K562 (cell line): ENCODE measurements around the gene SPIB. TPM values are rescaled to one million over a fixed set of nuclear protein-coding genes. Genes with fewer than 3 reads are reported as not detected.

Experiments used
- ATAC-seq: fragments of 200-7000 bp; cut with Tn5 transposase; 3 replicates; pipeline ENCODE4 v1.9.1; 2020; ENCODE audit warnings: moderate library complexity
- BruUV-seq: library from RNA; stranded (reverse); fragments of 400-500 nt; replicated peaks from 2 replicates; lab custom pipeline; 2021; lab: Mats Ljungman, UMichigan
- CTCF ChIA-PET: fragments of 300-600 bp; formaldehyde crosslinking; extraction: SDS; loops from one replicate; lab custom pipeline; 2021; ENCODE audit warnings: low intra/inter-chr PET ratio; lab: Yijun Ruan, JAX
- POLR2A ChIA-PET: fragments of 300-600, 350-650 bp; sonication (Branson Sonifier 250); formaldehyde crosslinking; extraction: SDS; loops from one replicate; lab custom pipeline; 2021; ENCODE audit warnings: antibody characterized with exemption, inconsistent platforms; lab: Yijun Ruan, JAX
- DNase-seq, 4 experiments: peaks; one replicate each; pipeline versions ENCODE4 v3.0.0 to v3.0.0-alpha.2; 2011 to 2018; ENCODE audit warnings: low spot score in 3 of 4, mixed read lengths in 3 of 4; ENCODE audit errors: extremely low read depth in 1 of 4
- FAIRE-seq: peaks from 2 replicates; lab custom pipeline; 2011; peaks lifted over from hg19 to GRCh38; lab: Jason Lieb, UNC
- H2AFZ ChIP-seq: 2 replicates; pipeline ENCODE4 v1.6.0; 2011; ENCODE audit warnings: low read depth, low read length, control low read depth, inconsistent platforms
- H3K27ac ChIP-seq: fragments of 200-600 bp; 3 replicates; pipeline ENCODE4 v1.8.0; 2011; ENCODE audit warnings: low read depth, mild to moderate bottlenecking, control low read depth, inconsistent platforms, low read length, moderate library complexity, mixed read lengths; ENCODE audit errors: extremely low read depth
- H3K27me3 ChIP-seq, 2 experiments: fragments of 300-600 bp in 1 of 2; 2 replicates in 1 of 2; 3 replicates in 1 of 2; pipeline versions ENCODE4 v1.6.0 to v1.8.0; 2011; ENCODE audit warnings: inconsistent platforms in 2 of 2, low read length in 2 of 2, mild to moderate bottlenecking in 1 of 2, mixed read lengths in 1 of 2, moderate library complexity in 1 of 2; ENCODE audit not compliant: control insufficient read depth in 2 of 2, insufficient read depth in 2 of 2
- H3K36me3 ChIP-seq: fragments of 300-600 bp; 3 replicates; pipeline ENCODE4 v1.8.0; 2011; ENCODE audit warnings: mild to moderate bottlenecking, low read length, inconsistent platforms; ENCODE audit not compliant: control insufficient read depth, insufficient read depth
- H3K4me1 ChIP-seq, 2 experiments: fragments of 200-600 bp in 1 of 2; replicated peaks in 1 of 2; 2 replicates in 1 of 2; 3 replicates in 1 of 2; pipeline versions ENCODE4 v1.5.1 to v1.8.0; 2011; ENCODE audit warnings: inconsistent platforms in 2 of 2, low read length in 2 of 2, mild to moderate bottlenecking in 1 of 2, mixed read lengths in 1 of 2, moderate library complexity in 1 of 2; ENCODE audit not compliant: control insufficient read depth in 2 of 2, insufficient read depth in 2 of 2
- H3K4me2 ChIP-seq: 2 replicates; pipeline ENCODE4 v1.6.1; 2011; ENCODE audit warnings: low read length, control low read depth, inconsistent platforms, mixed read lengths; ENCODE audit not compliant: insufficient read depth
- H3K4me3 ChIP-seq: fragments of 200-600 bp; sonication (generic), shearing (Covaris generic); 2 replicates; pipeline ENCODE4 v1.5.1; 2016; ENCODE audit warnings: control low read depth, inconsistent platforms
- H3K79me2 ChIP-seq: fragments of 200-600 bp; 3 replicates; pipeline ENCODE4 v1.8.0; 2011; ENCODE audit warnings: low read length, inconsistent platforms; ENCODE audit not compliant: control insufficient read depth, insufficient read depth
- H3K9ac ChIP-seq, 2 experiments: 2 replicates each; pipeline versions ENCODE4 v1.6.0 to v1.6.1; 2011; ENCODE audit warnings: low read depth in 2 of 2, low read length in 2 of 2, control low read depth in 1 of 2, inconsistent platforms in 1 of 2, mild to moderate bottlenecking in 1 of 2, mixed read lengths in 1 of 2; ENCODE audit not compliant: insufficient read depth in 1 of 2
- H3K9me1 ChIP-seq: one replicate; pipeline ENCODE4 v1.6.0; 2011; ENCODE audit warnings: inconsistent platforms, mild to moderate bottlenecking, low read length, moderate library complexity; ENCODE audit not compliant: control insufficient read depth, insufficient read depth
- H3K9me3 ChIP-seq: replicated peaks from 2 replicates; pipeline ENCODE4 v1.5.1; 2011; ENCODE audit warnings: low read depth, low read length, inconsistent platforms; ENCODE audit not compliant: control insufficient read depth, insufficient read depth
- H4K20me1 ChIP-seq: replicated peaks from 2 replicates; pipeline ENCODE4 v1.6.1; 2011; ENCODE audit warnings: low read length, inconsistent platforms, mixed read lengths; ENCODE audit not compliant: control insufficient read depth, insufficient read depth
- CHCHD3 ChIP-seq: fragments of 250-450 bp; sonication (Bioruptor Pico); IDR thresholded peaks from 2 replicates; pipeline ENCODE4 v2.1.2; 2022; ENCODE audit warnings: mild to moderate bottlenecking
- FOSL1 ChIP-seq: fragments of 200-800 bp; sonication (Bioruptor generic); conservative IDR thresholded peaks from 2 replicates; pipeline ENCODE4 v1.6.1; 2016; ENCODE audit warnings: missing genetic modification characterization, missing compliant biosample characterization
- GATAD2B ChIP-seq: fragments of 450-650 bp; IDR thresholded peaks from 2 replicates; pipeline ENCODE4 v1.6.1; 2017; ENCODE audit warnings: mild to moderate bottlenecking, borderline replicate concordance
- NCOA2 ChIP-seq, 2 experiments: fragments of 450-650 bp; IDR thresholded peaks; 2 replicates each; pipeline ENCODE4 v1.6.1; 2018; ENCODE audit warnings: mild to moderate bottlenecking in 2 of 2, moderate library complexity in 1 of 2; ENCODE audit not compliant: partially characterized antibody in 2 of 2
- PREB ChIP-seq: sonication (generic); formaldehyde crosslinking; IDR thresholded peaks from 2 replicates; pipeline ENCODE4 v1.8.1; 2023; ENCODE audit warnings: mild to moderate bottlenecking, missing genetic modification reagents
- RBBP5 ChIP-seq: fragments of 200-600 bp; sonication (generic); IDR thresholded peaks from 2 replicates; pipeline ENCODE4 v1.6.1; 2012; ENCODE audit warnings: borderline replicate concordance, mild to moderate bottlenecking, low read length, control low read depth, inconsistent platforms; ENCODE audit not compliant: insufficient read depth, poor library complexity, severe bottlenecking
- RUNX1 ChIP-seq: sonication (generic); IDR thresholded peaks from 2 replicates; pipeline ENCODE4 v1.6.1; 2016; ENCODE audit warnings: antibody characterized with exemption, low read depth
- WGBS: fragments of 100-300 bp; shearing (Covaris generic); methylation state at CpG from one replicate; pipeline ENCODE4 v1.1.6; 2016; ENCODE audit warnings: low coverage, mixed read lengths; ENCODE audit not compliant: insufficient coverage; ENCODE audit errors: missing lambda C conversion rate; 5-methylcytosine and 5-hydroxymethylcytosine counted together
- in situ Hi-C: fragments of 300-500 bp; cut with MboI; formaldehyde crosslinking; loops from 4 replicates; pipeline ENCODE4 v1.15.0; 2018; ENCODE audit warnings: inconsistent platforms, mixed read lengths
- intact Hi-C: fragments of 100-400 bp; cut with micrococcal nuclease; formaldehyde crosslinking; loops from 2 replicates; pipeline ENCODE4 v1.14.2; 2022
- polyA plus RNA-seq, 8 experiments: library from polyadenylated mRNA; depleted of rRNA in 4 of 8; stranded (reverse) in 5 of 8; unstranded in 3 of 8; fragments of >200 nt; fragmentation: Nextera tagmentation in 2 of 8; fragmentation: Illumina TruSeq in 1 of 8; extraction: Ambion mirVana in 2 of 8; extraction: Trizol in 1 of 8; gene quantifications; 2 replicates each; pipeline versions ENCODE4 v1.2.1 to v1.2.3, GENCODE V29; 2011 to 2014; ENCODE audit warnings: inconsistent platforms in 1 of 8, missing spikeins in 1 of 8
- total RNA-seq, 7 experiments: library from RNA; depleted of rRNA in 6 of 7; stranded (reverse); fragments of >200 nt in 6 of 7; fragmentation: Illumina TruSeq in 2 of 7; extraction: Trizol in 2 of 7; gene quantifications; 2 replicates each; pipeline versions ENCODE4 v1.2.1 to v1.2.3, GENCODE V29; 2011 to 2021; ENCODE audit warnings: low replicate concordance in 1 of 7
- TF ChIP-seq, protein P1 (sequence below), 3 experiments: fragments of 200-800 bp in 1 of 3; sonication (Bioruptor generic) in 1 of 3; sonication (generic) in 1 of 3; formaldehyde crosslinking in 1 of 3; IDR thresholded peaks; 2 replicates each; pipeline versions ENCODE4 v1.6.1 to v1.8.0; 2016 to 2022; ENCODE audit warnings: mild to moderate bottlenecking in 2 of 3, missing compliant biosample characterization in 2 of 3, missing genetic modification characterization in 2 of 3, missing genetic modification reagents in 1 of 3

The SPIB gene
- total and polyA plus RNA-seq, 9 of the 15 experiments (the other 6 are each of a cell fraction or from before 2014, with no cell fraction given), result 0.06 to 1.0 (median 0.43) TPM; not detected in 1

- no peak for TF ChIP-seq CHCHD3
- no peak for TF ChIP-seq GATAD2B
- TF ChIP-seq, protein P1, sequence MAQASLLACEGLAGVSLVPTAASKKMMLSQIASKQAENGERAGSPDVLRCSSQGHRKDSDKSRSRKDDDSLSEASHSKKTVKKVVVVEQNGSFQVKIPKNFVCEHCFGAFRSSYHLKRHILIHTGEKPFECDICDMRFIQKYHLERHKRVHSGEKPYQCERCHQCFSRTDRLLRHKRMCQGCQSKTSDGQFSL (CRISPR knock-in tag; IDR thresholded peaks at IDR 0.05), result no peak
- TF ChIP-seq, protein P1 (tag; IDR thresholded peaks at IDR 0.05), result no peak
- no peak for TF ChIP-seq PREB (CRISPR knock-in tag)
- TF ChIP-seq FOSL1, result no peak
- TF ChIP-seq RUNX1, result no peak
- no peak for TF ChIP-seq NCOA2 (IDR thresholded peaks at IDR 0.05; ENCODE audit: partially characterized antibody in 2 of 2)
- no peak for TF ChIP-seq RBBP5
- intact Hi-C loops, result no loop called here
- FAIRE-seq (no peak), ATAC-seq (no peak; the same call in 2 of the 3 replicates), DNase-seq (no peak)
- no peaks in the 10 kb centered on the region for H3K9me3 ChIP-seq
- H3K27ac ChIP-seq, result no peak overlapping the region
- H3K4me2 ChIP-seq, result no peak overlapping the region
- in situ Hi-C loops, result no loop called here
- 92% methylated on average over 10 of the region's 10 CpGs for WGBS
- H3K27me3 ChIP-seq, result no peaks in the 10 kb centered on the region
- H3K79me2 ChIP-seq, result peaks cover 28% of the 10 kb centered on the region
- H4K20me1 ChIP-seq, result 0 out of 2 replicates have a peak, but pooled peaks cover 4% of the 10 kb centered on the region
- peaks cover 62% of the 10 kb centered on the region for H3K36me3 ChIP-seq
- ChIA-PET CTCF (no interaction called here), POLR2A (interaction anchor here (1.0 kb wide), 2 partner anchors 12 to 15 kb away, joined by 3 read pairs; partner anchors contain the start of gene POLD1)
- no peak overlapping the region for H3K9ac ChIP-seq
- no TSS peak for BruUV-seq
- no peaks in the 10 kb centered on the region for H3K9me1 ChIP-seq
- H3K4me1 ChIP-seq, result peaks cover 0 to 17% of the 10 kb centered on the region in 2 experiments; a peak in 2 of 5 replicates
- no peak overlapping the region for H3K4me3 ChIP-seq
- H2AFZ ChIP-seq, result no peak overlapping the region
Observed at GRCh38 chr19:50399368-50399745, 19.4 kb upstream of the SPIB start.
